ENCODE measurements around the gene CACNA1A. TPM values are rescaled to one million over a fixed set of nuclear protein-coding genes. Genes with fewer than 3 reads are reported as not detected.

The CACNA1A gene
- total RNA-seq, 1 donor from 2014 or later = under 0.01 TPM

DNA sequence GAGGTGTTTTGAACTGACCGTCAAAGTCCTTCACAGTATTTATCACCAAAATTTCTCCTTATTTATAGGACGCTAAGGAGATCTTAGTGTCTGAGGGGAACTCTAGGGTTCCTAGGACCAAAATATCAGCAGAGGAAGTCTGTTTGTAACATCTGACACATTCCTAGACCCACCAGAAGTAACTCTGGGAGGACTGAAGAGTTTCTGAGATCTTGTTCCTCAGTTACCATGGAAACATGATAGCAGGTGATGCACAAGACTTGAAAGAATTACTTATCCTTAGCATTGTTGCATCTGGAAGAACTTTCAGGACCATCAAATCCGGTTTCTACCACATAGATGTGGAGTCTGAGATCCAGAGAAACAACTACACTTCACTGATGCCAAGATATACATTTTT, 191.5 kb downstream of the CACNA1A start:
- Histone ChIP-seq H3K27me3 (ENCODE audit: control insufficient read depth, insufficient read depth, low read length) (no peaks in the 10 kb centered on the region), H3K4me3 (ENCODE audit: low read depth, low read length) (no peak overlapping the region), H3K36me3 (ENCODE audit: control insufficient read depth, insufficient read depth, low read length) (no peaks in the 10 kb centered on the region)
- DNase-seq (ENCODE audit: low read depth) (no peak), FAIRE-seq (no peak)
- TF ChIP-seq, protein P1, sequence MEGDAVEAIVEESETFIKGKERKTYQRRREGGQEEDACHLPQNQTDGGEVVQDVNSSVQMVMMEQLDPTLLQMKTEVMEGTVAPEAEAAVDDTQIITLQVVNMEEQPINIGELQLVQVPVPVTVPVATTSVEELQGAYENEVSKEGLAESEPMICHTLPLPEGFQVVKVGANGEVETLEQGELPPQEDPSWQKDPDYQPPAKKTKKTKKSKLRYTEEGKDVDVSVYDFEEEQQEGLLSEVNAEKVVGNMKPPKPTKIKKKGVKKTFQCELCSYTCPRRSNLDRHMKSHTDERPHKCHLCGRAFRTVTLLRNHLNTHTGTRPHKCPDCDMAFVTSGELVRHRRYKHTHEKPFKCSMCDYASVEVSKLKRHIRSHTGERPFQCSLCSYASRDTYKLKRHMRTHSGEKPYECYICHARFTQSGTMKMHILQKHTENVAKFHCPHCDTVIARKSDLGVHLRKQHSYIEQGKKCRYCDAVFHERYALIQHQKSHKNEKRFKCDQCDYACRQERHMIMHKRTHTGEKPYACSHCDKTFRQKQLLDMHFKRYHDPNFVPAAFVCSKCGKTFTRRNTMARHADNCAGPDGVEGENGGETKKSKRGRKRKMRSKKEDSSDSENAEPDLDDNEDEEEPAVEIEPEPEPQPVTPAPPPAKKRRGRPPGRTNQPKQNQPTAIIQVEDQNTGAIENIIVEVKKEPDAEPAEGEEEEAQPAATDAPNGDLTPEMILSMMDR (IDR thresholded peaks at IDR 0.05; ENCODE audit: insufficient read depth, low read length, severe bottlenecking) = no peak

DNA sequence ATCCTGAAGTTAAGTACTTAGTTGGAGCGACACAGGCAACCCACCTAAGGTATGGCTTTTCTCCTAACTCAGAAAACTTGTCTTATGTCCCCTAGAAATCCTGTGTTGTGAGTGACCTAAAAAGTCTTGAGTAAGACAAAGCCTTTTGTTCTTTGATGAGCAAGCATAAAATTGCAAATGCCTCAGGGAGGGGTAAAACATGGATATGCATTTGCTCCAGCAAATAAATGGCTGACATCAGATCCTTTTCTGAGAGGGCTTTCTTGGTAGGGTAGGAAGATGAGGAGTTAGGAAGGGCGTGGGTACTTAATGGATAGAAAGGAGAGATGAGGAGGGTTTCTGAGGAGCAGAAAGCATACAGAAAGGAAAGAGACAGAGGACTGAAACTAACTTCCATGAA, 192.4 kb downstream of the CACNA1A start:
- Histone ChIP-seq H3K4me3 (ENCODE audit: low read depth, low read length) (no peak overlapping the region), H3K27me3 (ENCODE audit: control insufficient read depth, insufficient read depth, low read length) (no peaks in the 10 kb centered on the region), H3K36me3 (ENCODE audit: control insufficient read depth, insufficient read depth, low read length) (no peaks in the 10 kb centered on the region)
- DNase-seq (ENCODE audit: low read depth) = no peak
- no peak for FAIRE-seq
- TF ChIP-seq, protein P1 (IDR thresholded peaks at IDR 0.05; ENCODE audit: insufficient read depth, low read length, severe bottlenecking) = no peak

DNA sequence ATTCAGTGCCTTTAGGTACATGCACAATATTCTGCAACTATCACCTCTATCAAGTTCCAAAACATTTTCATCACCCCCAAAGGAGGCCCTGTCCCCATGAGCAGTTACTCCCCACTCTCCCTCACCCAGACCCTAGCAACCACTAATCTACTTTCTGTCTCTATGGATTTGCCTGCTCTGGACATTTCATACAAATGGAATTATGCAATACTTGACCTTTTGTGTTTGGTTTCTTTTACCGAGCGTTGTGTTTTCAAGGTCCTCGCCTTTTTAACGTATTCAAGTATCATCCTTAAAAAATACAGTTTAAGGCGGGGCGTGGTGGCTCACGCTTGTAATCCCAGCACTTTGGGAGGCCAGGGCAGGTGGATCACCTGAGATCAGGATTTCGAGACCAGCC, 196.4 kb downstream of the CACNA1A start:
- DNase-seq (ENCODE audit: low read depth) (no peak), FAIRE-seq (no peak)
- H3K36me3 ChIP-seq (ENCODE audit: control insufficient read depth, insufficient read depth, low read length) = no peaks in the 10 kb centered on the region
- TF ChIP-seq, protein P1 (IDR thresholded peaks at IDR 0.05; ENCODE audit: insufficient read depth, low read length, severe bottlenecking) = no peak
- H3K4me3 ChIP-seq (ENCODE audit: low read depth, low read length) = no peak overlapping the region
- H3K27me3 ChIP-seq (ENCODE audit: control insufficient read depth, insufficient read depth, low read length) = no peaks in the 10 kb centered on the region

DNA sequence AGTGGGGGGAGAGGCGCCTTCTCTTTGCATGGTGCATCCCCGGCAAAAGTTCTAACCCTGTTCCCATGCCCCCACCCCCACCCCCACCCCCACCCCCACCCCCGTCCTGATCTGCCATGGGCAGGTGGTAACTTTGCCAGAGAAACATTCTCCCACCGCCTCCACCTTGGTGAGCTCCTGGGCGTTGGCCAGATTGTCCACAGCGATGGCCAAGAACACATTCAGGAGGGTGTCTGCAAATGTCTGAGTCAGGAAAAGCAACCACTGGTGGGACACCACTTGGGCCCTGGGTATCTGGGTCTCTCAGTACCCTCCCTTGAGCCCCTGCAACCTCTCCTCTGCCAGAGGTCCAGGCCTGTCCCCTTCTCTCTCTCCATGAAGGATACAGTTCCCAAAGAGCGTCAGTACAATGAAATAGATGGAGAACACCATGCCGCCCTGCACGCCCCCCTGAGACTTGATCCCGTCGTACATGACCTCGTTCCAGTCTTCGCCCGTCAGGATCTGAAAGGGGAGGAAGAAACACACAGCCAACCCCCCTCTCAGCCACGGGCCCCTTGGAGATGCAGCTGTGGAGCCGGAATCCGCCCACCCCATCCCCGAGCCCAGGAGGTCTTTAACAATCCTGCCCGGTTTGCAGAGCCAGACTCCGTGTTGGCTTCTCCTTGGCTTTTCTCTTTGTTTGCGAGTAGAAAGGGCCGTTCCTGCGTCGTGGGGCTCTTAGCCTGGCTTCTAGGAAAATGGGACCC, 202.7 kb downstream of the CACNA1A start:
- peaks cover 2% of the 10 kb centered on the region for H3K27me3 ChIP-seq (ENCODE audit: control insufficient read depth, insufficient read depth, low read length)
- TF ChIP-seq, protein P1 (IDR thresholded peaks at IDR 0.05; ENCODE audit: insufficient read depth, low read length, severe bottlenecking) = no peak
- no peaks in the 10 kb centered on the region for H3K36me3 ChIP-seq (ENCODE audit: control insufficient read depth, insufficient read depth, low read length)
- FAIRE-seq (no peak), DNase-seq (ENCODE audit: low read depth) (no peak)
- no peak overlapping the region for H3K4me3 ChIP-seq (ENCODE audit: low read depth, low read length)

DNA sequence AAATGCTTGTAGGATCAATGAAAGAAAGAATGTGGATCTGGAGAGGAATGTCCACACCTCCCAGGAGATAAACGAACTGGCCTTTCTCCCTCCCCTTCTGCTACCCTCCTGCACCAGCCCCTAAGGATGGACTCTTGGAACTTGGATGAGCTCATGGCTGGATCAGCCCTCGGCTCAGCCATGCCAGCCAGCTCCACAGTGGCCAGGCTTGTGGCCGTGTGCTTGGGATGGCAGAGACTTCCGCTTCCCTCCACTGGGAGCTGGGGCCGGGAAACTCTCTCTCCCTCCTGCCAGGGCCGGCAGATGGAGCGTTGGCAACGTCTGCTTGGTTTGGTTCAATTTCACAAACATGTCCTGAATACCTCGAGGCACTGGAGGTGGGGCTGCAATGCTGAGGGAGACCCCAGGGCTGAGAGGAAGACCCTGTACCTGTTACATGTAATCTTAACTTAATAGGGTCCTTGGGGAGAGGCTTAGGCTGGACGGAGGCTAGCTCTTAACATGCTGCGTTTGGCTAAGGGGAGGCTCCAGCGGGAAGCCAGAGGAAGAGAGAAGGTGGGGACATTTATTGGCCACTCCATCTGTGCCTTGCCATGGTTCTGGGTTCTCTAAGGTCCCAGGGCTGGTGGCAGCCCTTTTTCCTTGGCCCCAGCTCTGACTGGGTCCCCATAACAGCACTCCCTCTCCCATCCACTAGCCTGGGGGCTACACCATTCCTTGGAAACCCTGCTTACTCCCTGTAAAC, 203.6 kb downstream of the CACNA1A start:
- Histone ChIP-seq H3K4me3 (ENCODE audit: low read depth, low read length) (no peak overlapping the region), H3K27me3 (ENCODE audit: control insufficient read depth, insufficient read depth, low read length) (peaks cover 2% of the 10 kb centered on the region), H3K36me3 (ENCODE audit: control insufficient read depth, insufficient read depth, low read length) (no peaks in the 10 kb centered on the region)
- FAIRE-seq (no peak), DNase-seq (ENCODE audit: low read depth) (no peak)
- TF ChIP-seq, protein P1 (IDR thresholded peaks at IDR 0.05; ENCODE audit: insufficient read depth, low read length, severe bottlenecking) = no peak

All from bronchial epithelial cell (primary cell).